ENCODE data around the gene HELZ. TPM values are rescaled to one million over a fixed set of nuclear protein-coding genes. Genes with fewer than 3 reads are reported as not detected.

Gene HELZ
- total and polyA plus RNA-seq, 2 donors (not counting 1 experiment from before 2014, with no cell fraction given): 10.4 to 97.8 TPM

- Histone ChIP-seq H3K27me3 (replicated peaks in 1 of 4; ENCODE audit: control extremely low read depth in 1 of 4, control insufficient read depth in 3 of 4, insufficient read depth in 4 of 4, low read length in 3 of 4) (no peaks in the 10 kb centered on the region), H3K79me2 (ENCODE audit: control insufficient read depth, insufficient read depth, low read length) (no peaks in the 10 kb centered on the region), H3K36me3 (replicated peaks in 1 of 2; ENCODE audit: control extremely low read depth in 1 of 2, control insufficient read depth in 1 of 2, extremely low read depth in 1 of 2, insufficient read depth in 2 of 2, low read length in 1 of 2) (no peaks in the 10 kb centered on the region), H3K4me3 (ENCODE audit: control extremely low read depth in 1 of 5, extremely low read depth in 1 of 5, insufficient read depth in 1 of 5, low read depth in 2 of 5, low read length in 4 of 5) (no peak overlapping the region), H3K4me1 (ENCODE audit: control insufficient read depth in 2 of 2, insufficient read depth in 2 of 2, low read length in 2 of 2) (no peaks in the 10 kb centered on the region), H2AFZ (ENCODE audit: insufficient read depth, low read depth, low read length, poor library complexity, severe bottlenecking) (no peak overlapping the region), H3K4me2 (replicated peaks; ENCODE audit: low read depth, low read length, poor library complexity, severe bottlenecking) (no peak overlapping the region), H3K9ac (ENCODE audit: low read length) (no peak overlapping the region), H3K9me3 (ENCODE audit: control extremely low read depth in 1 of 3, control insufficient read depth in 2 of 3, insufficient read depth in 1 of 3, low read length in 2 of 3) (no peaks in the 10 kb centered on the region), H3K27ac (ENCODE audit: low read length in 2 of 2) (no peak overlapping the region), H4K20me1 (ENCODE audit: control insufficient read depth, insufficient read depth, low read length, poor library complexity, severe bottlenecking) (no peaks in the 10 kb centered on the region)
- ChIA-PET CTCF (no interaction called here), POLR2A (no interaction called here)
- DNase-seq: no peak
- H3K4me1 Mint-ChIP-seq: no peaks in the 10 kb centered on the region
- no peaks in the 10 kb centered on the region for H3K27me3 Mint-ChIP-seq
- no peaks in the 10 kb centered on the region for H3K9me3 Mint-ChIP-seq (ENCODE audit: insufficient read depth)
- no peak for ATAC-seq (ENCODE audit: low read depth)
- no peak for TF ChIP-seq CTCF (IDR thresholded peaks at IDR 0.05)
- TF ChIP-seq EZH2 (IDR thresholded peaks at IDR 0.05; ENCODE audit: borderline replicate concordance, insufficient read depth, low read depth, low read length, poor library complexity, severe bottlenecking): no peak
- WGBS (ENCODE audit: insufficient coverage): 100% methylated on average over 2 of the region's 2 CpGs
- H3K4me3 Mint-ChIP-seq: no peak overlapping the region
- intact Hi-C loops (cut with micrococcal nuclease): no loop called here
- no peak overlapping the region for H3K27ac Mint-ChIP-seq
These were observed 218.7 kb downstream of the HELZ start for GRCh38 chr17:67026341-67026740.

GRCh38 chr17:67025216-67025792 lies 219.7 kb downstream of the HELZ start:
- WGBS (ENCODE audit: insufficient coverage): 93% methylated on average over 20 of the region's 20 CpGs
- POLR2A ChIA-PET: no interaction called here
- CTCF ChIA-PET: no interaction called here
- no peak overlapping the region for H2AFZ ChIP-seq (ENCODE audit: insufficient read depth, low read depth, low read length, poor library complexity, severe bottlenecking)
- Mint-ChIP-seq H3K27me3 (no peaks in the 10 kb centered on the region), H3K9me3 (ENCODE audit: insufficient read depth) (no peaks in the 10 kb centered on the region), H3K4me1 (no peaks in the 10 kb centered on the region), H3K4me3 (no peak overlapping the region), H3K27ac (no peak overlapping the region)
- intact Hi-C loops (cut with micrococcal nuclease): no loop called here
- no peak overlapping the region for H3K4me3 ChIP-seq (ENCODE audit: control extremely low read depth in 1 of 5, extremely low read depth in 1 of 5, insufficient read depth in 1 of 5, low read depth in 2 of 5, low read length in 4 of 5)
- no peaks in the 10 kb centered on the region for H3K36me3 ChIP-seq (replicated peaks in 1 of 2; ENCODE audit: control extremely low read depth in 1 of 2, control insufficient read depth in 1 of 2, extremely low read depth in 1 of 2, insufficient read depth in 2 of 2, low read length in 1 of 2)
- no peak for DNase-seq
- no peaks in the 10 kb centered on the region for H3K9me3 ChIP-seq (ENCODE audit: control extremely low read depth in 1 of 3, control insufficient read depth in 2 of 3, insufficient read depth in 1 of 3, low read length in 2 of 3)
- H3K79me2 ChIP-seq (ENCODE audit: control insufficient read depth, insufficient read depth, low read length): no peaks in the 10 kb centered on the region
- no peaks in the 10 kb centered on the region for H3K4me1 ChIP-seq (ENCODE audit: control insufficient read depth in 2 of 2, insufficient read depth in 2 of 2, low read length in 2 of 2)
- H4K20me1 ChIP-seq (ENCODE audit: control insufficient read depth, insufficient read depth, low read length, poor library complexity, severe bottlenecking): no peaks in the 10 kb centered on the region
- H3K9ac ChIP-seq (ENCODE audit: low read length): no peak overlapping the region
- no peak overlapping the region for H3K4me2 ChIP-seq (replicated peaks; ENCODE audit: low read depth, low read length, poor library complexity, severe bottlenecking)
- TF ChIP-seq CTCF (IDR thresholded peaks at IDR 0.05) (no peak), EZH2 (IDR thresholded peaks at IDR 0.05; ENCODE audit: borderline replicate concordance, insufficient read depth, low read depth, low read length, poor library complexity, severe bottlenecking) (no peak)
- no peak for ATAC-seq (ENCODE audit: low read depth)
- no peaks in the 10 kb centered on the region for H3K27me3 ChIP-seq (replicated peaks in 1 of 4; ENCODE audit: control extremely low read depth in 1 of 4, control insufficient read depth in 3 of 4, insufficient read depth in 4 of 4, low read length in 3 of 4)
- H3K27ac ChIP-seq (ENCODE audit: low read length in 2 of 2): no peak overlapping the region

All from B cell (primary cell).